ENCODE results near the gene PRR35.
A peak's percentile ranks its signal among the peaks of the same experiment; 100 is the strongest.

DNA sequence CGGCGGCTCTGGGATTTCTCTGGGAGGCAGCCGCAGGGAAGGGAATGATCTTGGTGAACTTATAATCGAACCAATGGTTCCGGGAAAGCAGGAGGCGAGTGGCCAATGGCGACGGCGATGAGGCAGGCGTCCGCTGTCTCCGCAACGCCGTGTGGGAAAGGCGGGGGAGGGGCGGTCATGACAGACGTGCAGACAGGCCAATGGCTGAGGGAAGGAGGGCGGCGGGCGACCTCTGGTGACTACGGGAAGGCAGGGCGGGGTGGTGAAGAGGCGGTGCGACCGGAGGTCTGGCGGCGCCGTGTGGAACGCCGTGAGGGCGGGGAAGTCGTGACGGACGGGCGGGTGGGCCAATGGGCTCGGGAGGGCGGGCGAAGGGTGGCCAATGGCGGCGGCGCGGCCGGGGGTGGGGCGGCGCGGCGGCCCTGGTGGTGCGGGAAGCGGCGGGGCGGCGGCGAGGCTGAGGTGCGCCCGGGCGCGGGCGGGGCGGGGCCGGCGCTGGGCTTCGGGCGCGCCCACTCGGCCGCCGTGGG lies 29.5 kb downstream of the PRR35 start, which contains the start of gene RAB40C:
- TF ChIP-seq EZH2 (IDR thresholded peaks at IDR 0.05; ENCODE audit: low read length): no peak
- TF ChIP-seq, protein P1, sequence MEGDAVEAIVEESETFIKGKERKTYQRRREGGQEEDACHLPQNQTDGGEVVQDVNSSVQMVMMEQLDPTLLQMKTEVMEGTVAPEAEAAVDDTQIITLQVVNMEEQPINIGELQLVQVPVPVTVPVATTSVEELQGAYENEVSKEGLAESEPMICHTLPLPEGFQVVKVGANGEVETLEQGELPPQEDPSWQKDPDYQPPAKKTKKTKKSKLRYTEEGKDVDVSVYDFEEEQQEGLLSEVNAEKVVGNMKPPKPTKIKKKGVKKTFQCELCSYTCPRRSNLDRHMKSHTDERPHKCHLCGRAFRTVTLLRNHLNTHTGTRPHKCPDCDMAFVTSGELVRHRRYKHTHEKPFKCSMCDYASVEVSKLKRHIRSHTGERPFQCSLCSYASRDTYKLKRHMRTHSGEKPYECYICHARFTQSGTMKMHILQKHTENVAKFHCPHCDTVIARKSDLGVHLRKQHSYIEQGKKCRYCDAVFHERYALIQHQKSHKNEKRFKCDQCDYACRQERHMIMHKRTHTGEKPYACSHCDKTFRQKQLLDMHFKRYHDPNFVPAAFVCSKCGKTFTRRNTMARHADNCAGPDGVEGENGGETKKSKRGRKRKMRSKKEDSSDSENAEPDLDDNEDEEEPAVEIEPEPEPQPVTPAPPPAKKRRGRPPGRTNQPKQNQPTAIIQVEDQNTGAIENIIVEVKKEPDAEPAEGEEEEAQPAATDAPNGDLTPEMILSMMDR (optimal IDR thresholded peaks at IDR 0.05 in 1 of 3, IDR thresholded peaks at IDR 0.05 in 1 of 3, conservative IDR thresholded peaks at IDR 0.05 in 1 of 3; ENCODE audit: extremely low read depth in 1 of 3, insufficient read depth in 2 of 3, low read length in 3 of 3): peak in 2 of 3 experiments; percentile 28

Data from keratinocyte (primary cell).